GM20431 (cell line): Measurements from ENCODE around the gene CBS.
"Not testable (repeated sequence)": the region's sequence is repeated elsewhere in the genome, so short reads cannot be mapped to it uniquely, and the experiment has no call there.

ENCODE experiments used
- in situ Hi-C: fragments of 300-500 bp; cut with MseI, MboI; formaldehyde crosslinking; loops from one replicate; pipeline ENCODE4 v1.15.0; 2020; ENCODE audit warnings: low sequenced_read_pairs; ENCODE audit not compliant: unreplicated experiment

CBS gene

GRCh38 chr21:43075170-43076022, at the start of gene CBS:
TSS of gene CBS (minus strand) at chr21:43075835. CDS start at chr21:43072193, 3,642 bp downstream.
- in situ Hi-C loops = not testable (repeated sequence)

GRCh38 chr21:43115956-43116355, 40.3 kb upstream of the CBS start:
- in situ Hi-C loops = not testable (repeated sequence)

GRCh38 chr21:43114483-43114882, 38.8 kb upstream of the CBS start:
- in situ Hi-C loops = not testable (repeated sequence)

GRCh38 chr21:43109006-43109405, 33.4 kb upstream of the CBS start:
- in situ Hi-C loops = not testable (repeated sequence)

- in situ Hi-C loops = not testable (repeated sequence)
Observed at GRCh38 chr21:43108177-43108576, 32.5 kb upstream of the CBS start.

GRCh38 chr21:43107794-43108137, 32.1 kb upstream of the CBS start:
- in situ Hi-C loops = not testable (repeated sequence)

GRCh38 chr21:43106965-43107793, 31.5 kb upstream of the CBS start, which contains the start of gene U2AF1:
TSS of gene U2AF1 (minus strand) at chr21:43107570. CDS start at chr21:43107494, 76 bp downstream.
- in situ Hi-C loops = not testable (repeated sequence)

- in situ Hi-C loops = not testable (repeated sequence)
Observed at GRCh38 chr21:43104642-43105041, 29.0 kb upstream of the CBS start.

GRCh38 chr21:43102281-43102680, 26.6 kb upstream of the CBS start:
- in situ Hi-C loops = not testable (repeated sequence)

GRCh38 chr21:43101676-43102075, 26.0 kb upstream of the CBS start:
- in situ Hi-C loops = not testable (repeated sequence)

- in situ Hi-C loops = not testable (repeated sequence)
Observed at GRCh38 chr21:43101000-43101399, 25.4 kb upstream of the CBS start.

GRCh38 chr21:43091979-43092614, 16.5 kb upstream of the CBS start:
- in situ Hi-C loops = not testable (repeated sequence)

GRCh38 chr21:43090947-43091346, 15.3 kb upstream of the CBS start:
- in situ Hi-C loops = not testable (repeated sequence)

- in situ Hi-C loops = not testable (repeated sequence)
Observed at GRCh38 chr21:43089463-43089862, 13.8 kb upstream of the CBS start.

GRCh38 chr21:43082587-43083300, 7.1 kb upstream of the CBS start:
- in situ Hi-C loops = not testable (repeated sequence)

- in situ Hi-C loops = not testable (repeated sequence)
Observed at GRCh38 chr21:43076643-43077042, 1.0 kb upstream of the CBS start.

- in situ Hi-C loops = not testable (repeated sequence)
Observed at GRCh38 chr21:43076023-43076637, 495 bp upstream of the CBS start.

GRCh38 chr21:43074401-43075169, 1.1 kb downstream of the CBS start:
- in situ Hi-C loops = not testable (repeated sequence)

GRCh38 chr21:43072742-43073141, 2.9 kb downstream of the CBS start:
- in situ Hi-C loops = not testable (repeated sequence)
